H9 (cell line): ENCODE measurements around the gene ZNRF1. TPM values are rescaled to one million over a fixed set of nuclear protein-coding genes. Genes with fewer than 3 reads are reported as not detected.

ENCODE experiments used
- DNase-seq: peaks from one replicate; pipeline ENCODE4 v3.0.0-alpha.2; 2017
- H2AFZ ChIP-seq: one replicate; pipeline ENCODE4 v1.6.1; 2013; ENCODE audit warnings: mild to moderate bottlenecking, low read length, control low read depth, moderate library complexity
- H2AK5ac ChIP-seq: 2 replicates; pipeline ENCODE4 v1.6.1; 2013; ENCODE audit warnings: low read length, control low read depth, mixed read lengths; ENCODE audit not compliant: insufficient read length
- H2BK120ac ChIP-seq: one replicate; pipeline ENCODE4 v1.6.1; 2013; ENCODE audit warnings: low read depth, mild to moderate bottlenecking, low read length, control low read depth, inconsistent platforms; ENCODE audit not compliant: poor library complexity, severe bottlenecking
- H2BK12ac ChIP-seq: 2 replicates; pipeline ENCODE4 v1.6.1; 2013; ENCODE audit warnings: low read length, control low read depth, mixed read lengths, low read depth; ENCODE audit not compliant: insufficient read length
- H2BK15ac ChIP-seq: 2 replicates; pipeline ENCODE4 v1.6.1; 2013; ENCODE audit warnings: low read depth, low read length, control low read depth
- H2BK20ac ChIP-seq: one replicate; pipeline ENCODE4 v1.6.1; 2013; ENCODE audit warnings: low read depth, mild to moderate bottlenecking, low read length, control low read depth, inconsistent platforms; ENCODE audit not compliant: poor library complexity, severe bottlenecking
- H2BK5ac ChIP-seq: 2 replicates; pipeline ENCODE4 v1.6.1; 2013; ENCODE audit warnings: low read length, control low read depth, mixed read lengths; ENCODE audit not compliant: insufficient read length
- H3K14ac ChIP-seq: 2 replicates; pipeline ENCODE4 v1.6.1; 2013; ENCODE audit warnings: low read length, control low read depth; ENCODE audit not compliant: insufficient read depth
- H3K18ac ChIP-seq: 2 replicates; pipeline ENCODE4 v1.6.1; 2013; ENCODE audit warnings: low read depth, mild to moderate bottlenecking, mixed read lengths, low read length, control low read depth; ENCODE audit not compliant: insufficient read length
- H3K23ac ChIP-seq: 2 replicates; pipeline ENCODE4 v1.6.1; 2013; ENCODE audit warnings: low read length, control low read depth, mixed read lengths, low read depth; ENCODE audit not compliant: insufficient read length
- H3K23me2 ChIP-seq: 2 replicates; pipeline ENCODE4 v1.6.1; 2013; ENCODE audit warnings: low read depth, mild to moderate bottlenecking, mixed read lengths, low read length, control low read depth; ENCODE audit not compliant: insufficient read length, poor library complexity, severe bottlenecking
- H3K27ac ChIP-seq: 2 replicates; pipeline ENCODE4 v1.5.1; 2013; ENCODE audit warnings: low read length, control low read depth, mixed read lengths, low read depth; ENCODE audit not compliant: insufficient read length
- H3K27me3 ChIP-seq: 2 replicates; pipeline ENCODE4 v1.6.1; 2013; ENCODE audit warnings: low read length, control low read depth, inconsistent platforms; ENCODE audit not compliant: insufficient read depth
- H3K4ac ChIP-seq: 2 replicates; pipeline ENCODE4 v1.6.1; 2013; ENCODE audit warnings: low read depth, mild to moderate bottlenecking, control low read depth, inconsistent platforms, low read length, moderate library complexity
- H3K4me1 ChIP-seq: 2 replicates; pipeline ENCODE4 v1.6.1; 2013; ENCODE audit warnings: low read length, control low read depth, inconsistent platforms; ENCODE audit not compliant: insufficient read depth
- H3K4me2 ChIP-seq: 2 replicates; pipeline ENCODE4 v1.6.1; 2013; ENCODE audit warnings: low read length, control low read depth, mixed read lengths; ENCODE audit not compliant: insufficient read length, insufficient read depth
- H3K56ac ChIP-seq: 2 replicates; pipeline ENCODE4 v1.6.1; 2013; ENCODE audit warnings: low read depth, mild to moderate bottlenecking, mixed read lengths, low read length, control low read depth; ENCODE audit not compliant: insufficient read length
- H3K79me1 ChIP-seq: 2 replicates; pipeline ENCODE4 v1.6.1; 2013; ENCODE audit warnings: low read depth, mild to moderate bottlenecking, moderate library complexity, low read length, control low read depth, inconsistent platforms; ENCODE audit not compliant: insufficient read depth, poor library complexity, severe bottlenecking
- H3K79me2 ChIP-seq: 2 replicates; pipeline ENCODE4 v1.6.1; 2013; ENCODE audit warnings: low read length, control low read depth, inconsistent platforms; ENCODE audit not compliant: insufficient read depth
- H3K9ac ChIP-seq: 2 replicates; pipeline ENCODE4 v1.6.1; 2013; ENCODE audit warnings: low read length, control low read depth, mixed read lengths; ENCODE audit not compliant: insufficient read length; ENCODE audit errors: extremely low read depth
- H3K9me3 ChIP-seq: one replicate; pipeline ENCODE4 v1.6.1; 2013; ENCODE audit warnings: low read depth, low read length, inconsistent platforms; ENCODE audit not compliant: control insufficient read depth
- H3T11ph ChIP-seq: one replicate; pipeline ENCODE4 v1.6.1; 2013; ENCODE audit warnings: mild to moderate bottlenecking, low read length, control low read depth, inconsistent platforms
- H4K20me1 ChIP-seq: one replicate; pipeline ENCODE4 v1.6.1; 2013; ENCODE audit not compliant: control insufficient read depth, insufficient read length, insufficient read depth
- H4K5ac ChIP-seq: 2 replicates; pipeline ENCODE4 v1.6.1; 2013; ENCODE audit warnings: low read depth, mild to moderate bottlenecking, mixed read lengths, low read length, control low read depth; ENCODE audit not compliant: insufficient read length
- H4K8ac ChIP-seq: replicated peaks from 2 replicates; pipeline ENCODE4 v1.6.1; 2013; ENCODE audit warnings: low read length, control low read depth, mixed read lengths, low read depth; ENCODE audit not compliant: insufficient read length
- H4K91ac ChIP-seq: 2 replicates; pipeline ENCODE4 v1.6.1; 2013; ENCODE audit warnings: low read depth, mild to moderate bottlenecking, moderate library complexity, mixed read lengths, low read length, control low read depth; ENCODE audit not compliant: insufficient read length
- H3K27ac Mint-ChIP-seq, 3 experiments: 2 replicates in 2 of 3; 3 replicates in 1 of 3; pipeline ENCODE4 v1.8.0; 2020 to 2021; ENCODE audit warnings: mixed read lengths in 3 of 3, mild to moderate bottlenecking in 1 of 3, moderate library complexity in 1 of 3
- H3K27me3 Mint-ChIP-seq: 2 replicates; pipeline ENCODE4 v1.8.0; 2021; ENCODE audit warnings: low read depth, mild to moderate bottlenecking, moderate library complexity, mixed read lengths
- H3K36me3 Mint-ChIP-seq, 3 experiments: 2 replicates in 2 of 3; 3 replicates in 1 of 3; pipeline ENCODE4 v1.8.0; 2020 to 2021; ENCODE audit warnings: low read depth in 3 of 3, mixed read lengths in 3 of 3; ENCODE audit not compliant: insufficient read depth in 1 of 3
- H3K4me1 Mint-ChIP-seq, 2 experiments: 2 replicates each; pipeline ENCODE4 v1.8.0; 2020; ENCODE audit warnings: mixed read lengths in 2 of 2
- H3K4me3 Mint-ChIP-seq, 2 experiments: 2 replicates in 1 of 2; 3 replicates in 1 of 2; pipeline ENCODE4 v1.8.0; 2020 to 2021; ENCODE audit warnings: mild to moderate bottlenecking in 2 of 2, mixed read lengths in 2 of 2, moderate library complexity in 1 of 2
- H3K9me3 Mint-ChIP-seq, 2 experiments: 2 replicates in 1 of 2; 3 replicates in 1 of 2; pipeline ENCODE4 v1.8.0; 2020; ENCODE audit warnings: mild to moderate bottlenecking in 2 of 2, mixed read lengths in 2 of 2, moderate library complexity in 1 of 2
- WGBS: extraction: QIAGEN DNeasy Blood & Tissue Kit; methylation state at CpG from one replicate; pipeline ENCODE4 v1.1.7; 2013; ENCODE audit warnings: missing lambda C conversion rate, low lambda C conversion rate, mixed read lengths; ENCODE audit not compliant: insufficient read length; ENCODE audit errors: extremely low coverage; 5-methylcytosine and 5-hydroxymethylcytosine counted together
- total RNA-seq: library from RNA; stranded (reverse); gene quantifications from 2 replicates; pipeline ENCODE4 v1.2.1, GENCODE V29; 2021
- TF ChIP-seq, protein P1 (sequence below): fragments of 200-600 bp; sonication (generic); conservative IDR thresholded peaks from 3 replicates; pipeline ENCODE4 v1.8.0; 2021; ENCODE audit warnings: antibody characterized with exemption, mild to moderate bottlenecking

The ZNRF1 gene
- total RNA-seq, 1 experiment from 2014 or later, result 49.6 TPM

DNA sequence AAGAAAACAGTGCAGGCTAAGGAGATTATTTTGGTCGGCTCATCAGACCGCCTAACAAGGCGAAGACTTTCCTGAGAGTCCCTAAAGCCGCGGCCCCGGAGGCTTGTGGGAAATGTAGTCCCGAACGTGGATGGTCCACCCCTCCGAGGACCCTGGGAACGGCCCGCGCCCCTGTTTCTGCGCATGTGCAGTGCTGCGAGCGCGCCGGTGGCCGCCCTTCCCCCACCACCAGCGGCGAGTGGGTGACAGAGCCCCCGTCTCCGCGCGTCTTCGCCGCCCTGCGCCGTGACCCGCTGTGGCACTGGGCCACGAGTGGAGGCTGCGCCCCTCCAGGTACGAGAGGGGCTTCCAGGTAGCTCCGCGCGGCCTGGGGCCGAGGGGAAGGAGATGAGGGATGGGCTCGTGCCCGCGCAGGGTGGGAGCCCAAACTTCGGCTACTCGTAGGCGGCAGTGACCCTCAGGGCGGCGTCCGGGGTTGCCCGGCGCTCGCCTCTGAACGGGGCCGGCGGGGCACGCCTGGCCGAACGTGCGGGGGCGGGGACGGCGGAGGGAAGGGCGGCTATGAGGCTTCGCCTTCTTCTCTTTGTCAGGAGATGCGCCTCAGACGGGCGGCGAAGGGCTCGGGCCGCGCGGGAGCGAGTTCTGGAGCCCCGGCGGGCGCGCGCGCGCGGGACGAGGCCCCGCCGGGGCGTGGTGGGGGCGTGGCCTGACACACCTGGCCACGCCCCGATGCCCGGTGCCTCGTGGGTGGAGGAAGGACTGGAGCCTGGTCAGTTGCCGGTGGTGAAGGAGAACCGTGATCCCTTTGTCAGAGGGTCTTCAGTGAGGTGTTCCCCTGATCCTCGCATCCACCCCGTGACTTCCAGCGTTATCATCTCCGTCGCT, 149.7 kb downstream of the ZNRF1 start, which contains the start of gene ZFP1:
ZFP1 (plus strand) TSS at position 214 of the 885 bp plus-strand sequence. CDS start 4,428 bp downstream, outside the sequence.
- H3K27ac Mint-ChIP-seq, result peak within 1 kb of the TSS; percentile 89 to 97 (median 97); a peak in 6 of 7 replicates
- no peaks in the 10 kb centered on the region for H3K27me3 ChIP-seq
- peak within 1 kb of the TSS; percentile 91 to 97 for H3K4me3 Mint-ChIP-seq
- H3K9ac ChIP-seq, result peak within 1 kb of the TSS; percentile 82
- WGBS, result no CpG with 5 or more reads among the region's 93 CpGs
- H3K23ac ChIP-seq, result no peak within 1 kb of the TSS
- peak; percentile 94 for DNase-seq
- peak within 1 kb of the TSS; percentile 65 for H3K4me2 ChIP-seq
- H3K9me3 ChIP-seq, result peaks cover 4% of the 10 kb centered on the region
- H2BK20ac ChIP-seq, result no peak within 1 kb of the TSS
- TF ChIP-seq, protein P1, sequence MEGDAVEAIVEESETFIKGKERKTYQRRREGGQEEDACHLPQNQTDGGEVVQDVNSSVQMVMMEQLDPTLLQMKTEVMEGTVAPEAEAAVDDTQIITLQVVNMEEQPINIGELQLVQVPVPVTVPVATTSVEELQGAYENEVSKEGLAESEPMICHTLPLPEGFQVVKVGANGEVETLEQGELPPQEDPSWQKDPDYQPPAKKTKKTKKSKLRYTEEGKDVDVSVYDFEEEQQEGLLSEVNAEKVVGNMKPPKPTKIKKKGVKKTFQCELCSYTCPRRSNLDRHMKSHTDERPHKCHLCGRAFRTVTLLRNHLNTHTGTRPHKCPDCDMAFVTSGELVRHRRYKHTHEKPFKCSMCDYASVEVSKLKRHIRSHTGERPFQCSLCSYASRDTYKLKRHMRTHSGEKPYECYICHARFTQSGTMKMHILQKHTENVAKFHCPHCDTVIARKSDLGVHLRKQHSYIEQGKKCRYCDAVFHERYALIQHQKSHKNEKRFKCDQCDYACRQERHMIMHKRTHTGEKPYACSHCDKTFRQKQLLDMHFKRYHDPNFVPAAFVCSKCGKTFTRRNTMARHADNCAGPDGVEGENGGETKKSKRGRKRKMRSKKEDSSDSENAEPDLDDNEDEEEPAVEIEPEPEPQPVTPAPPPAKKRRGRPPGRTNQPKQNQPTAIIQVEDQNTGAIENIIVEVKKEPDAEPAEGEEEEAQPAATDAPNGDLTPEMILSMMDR, result no peak
- H3K9me3 Mint-ChIP-seq, result peaks cover 35 to 41% of the 10 kb centered on the region in 2 experiments
- H3K23me2 ChIP-seq, result peaks cover 2% of the 10 kb centered on the region
- peaks cover 7% of the 10 kb centered on the region for H3K79me2 ChIP-seq
- no peaks in the 10 kb centered on the region for H3K4me1 ChIP-seq
- no peaks in the 10 kb centered on the region for H4K20me1 ChIP-seq
- H3T11ph ChIP-seq, result no peak within 1 kb of the TSS
- H4K91ac ChIP-seq, result no peak within 1 kb of the TSS
- H2AK5ac ChIP-seq, result no peak within 1 kb of the TSS
- peaks cover 2% of the 10 kb centered on the region for H3K79me1 ChIP-seq
- H2BK12ac ChIP-seq, result no peak within 1 kb of the TSS
- peaks cover 36 to 43% (median 37%) of the 10 kb centered on the region in 3 experiments for H3K36me3 Mint-ChIP-seq
- no peak within 1 kb of the TSS for H2BK5ac ChIP-seq
- H2BK15ac ChIP-seq, result no peak within 1 kb of the TSS
- H3K4me1 Mint-ChIP-seq, result peaks cover 0 to 7% of the 10 kb centered on the region in 2 experiments; a peak in 3 of 4 replicates
- H4K8ac ChIP-seq, result no peak within 1 kb of the TSS
- H2AFZ ChIP-seq, result no peak within 1 kb of the TSS
- H3K27me3 Mint-ChIP-seq, result peaks cover 9% of the 10 kb centered on the region
- peak within 1 kb of the TSS; percentile 87 for H3K18ac ChIP-seq
- H3K56ac ChIP-seq, result no peak within 1 kb of the TSS
- no peak within 1 kb of the TSS for H2BK120ac ChIP-seq
- H3K4ac ChIP-seq, result no peak within 1 kb of the TSS
- H3K27ac ChIP-seq, result no peak within 1 kb of the TSS
- H3K14ac ChIP-seq, result peak within 1 kb of the TSS; percentile 82; the same call in 1 of the 2 replicates
- no peak within 1 kb of the TSS for H4K5ac ChIP-seq
